ENCODE data around the gene CORO6.

DNA sequence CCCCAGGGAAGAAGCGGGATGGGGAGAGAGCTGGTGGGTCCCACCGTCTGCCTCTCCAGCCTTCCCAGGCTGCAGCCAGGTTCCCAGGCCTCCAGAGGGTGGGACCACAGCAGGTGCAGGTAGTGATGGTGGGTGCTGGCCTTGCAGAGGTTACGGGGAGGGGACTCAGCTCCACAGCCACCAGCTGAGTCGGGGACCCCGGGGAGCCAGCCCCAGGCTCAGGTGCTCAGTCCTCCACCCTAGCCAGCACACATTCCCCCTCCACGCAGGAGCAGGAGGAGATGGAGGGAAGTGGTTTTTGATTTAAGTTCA is 49.2 kb downstream of the CORO6 start:
- TF ChIP-seq, protein P1, sequence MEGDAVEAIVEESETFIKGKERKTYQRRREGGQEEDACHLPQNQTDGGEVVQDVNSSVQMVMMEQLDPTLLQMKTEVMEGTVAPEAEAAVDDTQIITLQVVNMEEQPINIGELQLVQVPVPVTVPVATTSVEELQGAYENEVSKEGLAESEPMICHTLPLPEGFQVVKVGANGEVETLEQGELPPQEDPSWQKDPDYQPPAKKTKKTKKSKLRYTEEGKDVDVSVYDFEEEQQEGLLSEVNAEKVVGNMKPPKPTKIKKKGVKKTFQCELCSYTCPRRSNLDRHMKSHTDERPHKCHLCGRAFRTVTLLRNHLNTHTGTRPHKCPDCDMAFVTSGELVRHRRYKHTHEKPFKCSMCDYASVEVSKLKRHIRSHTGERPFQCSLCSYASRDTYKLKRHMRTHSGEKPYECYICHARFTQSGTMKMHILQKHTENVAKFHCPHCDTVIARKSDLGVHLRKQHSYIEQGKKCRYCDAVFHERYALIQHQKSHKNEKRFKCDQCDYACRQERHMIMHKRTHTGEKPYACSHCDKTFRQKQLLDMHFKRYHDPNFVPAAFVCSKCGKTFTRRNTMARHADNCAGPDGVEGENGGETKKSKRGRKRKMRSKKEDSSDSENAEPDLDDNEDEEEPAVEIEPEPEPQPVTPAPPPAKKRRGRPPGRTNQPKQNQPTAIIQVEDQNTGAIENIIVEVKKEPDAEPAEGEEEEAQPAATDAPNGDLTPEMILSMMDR (IDR thresholded peaks at IDR 0.05), result no peak
- no peak for TF ChIP-seq POLR2AphosphoS5 (IDR thresholded peaks at IDR 0.05)
